GM10266 (cell line): ENCODE results near the gene ASCC3.

Experiments
- DNase-seq: peaks from one replicate; pipeline ENCODE4 v3.0.0; 2012; ENCODE audit errors: extremely low spot score
- CTCF ChIP-seq: IDR thresholded peaks from 2 replicates; pipeline ENCODE4 v1.5.1; 2012; ENCODE audit warnings: mild to moderate bottlenecking, low read depth; ENCODE audit not compliant: control insufficient read depth, insufficient read depth; ENCODE audit errors: missing control alignments

Gene ASCC3

GRCh38 chr6:100865525-100865924 is 15.6 kb downstream of the ASCC3 start:
- no peak for DNase-seq
- no peak for TF ChIP-seq CTCF

- no peak for TF ChIP-seq CTCF
- DNase-seq, result no peak
These were observed 19.1 kb downstream of the ASCC3 start for GRCh38 chr6:100862063-100862462.

GRCh38 chr6:100856146-100856545 is 25.0 kb downstream of the ASCC3 start:
- DNase-seq, result no peak
- TF ChIP-seq CTCF, result no peak

GRCh38 chr6:100851819-100852218 is 29.3 kb downstream of the ASCC3 start:
- TF ChIP-seq CTCF, result no peak
- no peak for DNase-seq

GRCh38 chr6:100850174-100850573 is 31.0 kb downstream of the ASCC3 start:
- TF ChIP-seq CTCF, result no peak

GRCh38 chr6:100846276-100846675 is 34.9 kb downstream of the ASCC3 start:
- TF ChIP-seq CTCF, result no peak
- DNase-seq, result no peak

More at GRCh38 chr6:100850174-100850573, 31.0 kb downstream of the ASCC3 start:
- DNase-seq, result no peak

- TF ChIP-seq CTCF, result no peak
- DNase-seq, result no peak
These were observed 35.5 kb downstream of the ASCC3 start for GRCh38 chr6:100845676-100846075.
